NCI-H2171 treated with DMSO at 0.1 percent for 48 hours (cell line): Measurements from ENCODE around the gene MTREX.

ENCODE experiments used
- DNase-seq: peaks from one replicate; lab custom pipeline; 2025; lab: John Stamatoyannopoulos, UW

The MTREX gene

GRCh38 chr5:55429221-55429612 lies 121.4 kb downstream of the MTREX start:
- DNase-seq: no peak

GRCh38 chr5:55429613-55430253 lies 121.9 kb downstream of the MTREX start:
- peak; percentile 47 for DNase-seq

GRCh38 chr5:55432549-55432948 lies 124.8 kb downstream of the MTREX start:
- DNase-seq: no peak

- no peak for DNase-seq
These were observed 129.7 kb downstream of the MTREX start for GRCh38 chr5:55437452-55437851.

GRCh38 chr5:55437859-55438206 lies 130.0 kb downstream of the MTREX start:
- no peak for DNase-seq

DNA sequence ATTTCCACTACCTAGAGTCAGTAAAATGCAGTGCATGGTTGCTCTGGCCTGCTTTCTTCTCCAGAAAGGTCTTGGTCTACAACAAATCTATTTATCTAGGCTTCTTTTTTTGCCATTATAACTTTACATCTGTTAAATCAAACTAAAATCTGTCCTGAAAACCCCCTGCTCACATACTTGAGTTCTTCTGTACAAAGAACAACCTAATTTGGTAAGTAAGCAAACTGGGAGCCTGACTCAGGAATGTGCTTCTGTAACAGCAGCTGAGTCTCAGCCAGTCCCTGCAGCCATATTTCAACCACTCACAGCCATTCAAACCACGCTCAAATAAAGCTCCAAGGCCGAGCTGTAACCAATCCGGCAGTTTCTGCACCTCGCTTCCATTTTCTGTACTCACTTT lies 131.2 kb downstream of the MTREX start:
- no peak for DNase-seq

- DNase-seq: no peak
These were observed 132.4 kb downstream of the MTREX start for GRCh38 chr5:55440188-55440646.

- no peak for DNase-seq
These were observed 133.4 kb downstream of the MTREX start for GRCh38 chr5:55441107-55441771.

DNA sequence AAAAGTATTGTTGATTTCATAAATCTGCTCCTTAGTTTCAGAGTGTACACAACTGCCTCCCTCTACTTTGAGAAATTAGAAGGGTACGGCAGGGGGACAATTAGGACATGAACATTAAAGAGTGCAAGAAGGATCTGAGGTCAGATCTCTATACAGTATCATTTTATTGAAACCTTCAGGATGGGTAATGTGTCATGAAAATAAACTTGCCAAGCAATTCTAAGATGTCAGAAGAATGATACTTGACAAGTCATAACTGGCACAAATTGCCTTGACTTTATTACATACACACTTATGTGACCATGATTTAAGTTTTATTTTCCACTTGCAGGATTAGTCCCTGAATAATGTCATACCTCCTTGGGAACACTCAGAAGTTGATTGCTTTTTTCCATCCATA lies 134.2 kb downstream of the MTREX start:
- DNase-seq: no peak

GRCh38 chr5:55445791-55446190 lies 138.0 kb downstream of the MTREX start:
- peak; percentile 42 for DNase-seq

DNA sequence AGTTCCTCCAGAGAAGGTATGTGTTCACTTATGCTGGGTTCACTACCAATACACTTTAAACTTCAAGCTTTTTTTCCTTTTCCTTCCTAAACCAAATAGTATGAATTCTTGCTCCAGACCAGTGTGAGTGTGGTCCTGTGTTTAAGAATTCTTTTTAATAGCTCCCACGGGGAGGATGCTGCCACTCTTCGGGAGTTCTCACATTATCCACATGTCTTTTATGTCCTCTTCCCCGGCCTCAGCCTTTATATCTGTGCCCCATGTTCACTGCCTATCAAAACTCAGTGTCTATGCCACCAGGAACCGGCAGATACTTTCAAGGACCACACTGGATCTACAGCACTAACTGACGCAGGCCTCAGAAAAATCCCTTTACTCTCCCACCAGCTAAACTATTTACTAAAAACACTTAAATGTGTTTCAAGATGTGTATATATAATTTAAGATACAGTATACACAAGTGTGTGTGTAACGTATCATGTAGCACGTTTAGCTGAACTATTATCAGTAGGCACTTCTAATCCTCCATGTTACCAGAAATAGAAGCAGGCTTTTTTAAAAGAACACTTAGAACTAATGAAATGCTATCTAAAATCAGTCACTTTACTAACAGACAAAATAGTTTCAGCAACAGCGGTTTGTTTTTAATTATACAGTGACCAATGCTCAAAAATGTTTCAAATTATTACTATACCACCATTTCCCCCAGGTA lies 139.0 kb downstream of the MTREX start:
- DNase-seq: no peak

DNA sequence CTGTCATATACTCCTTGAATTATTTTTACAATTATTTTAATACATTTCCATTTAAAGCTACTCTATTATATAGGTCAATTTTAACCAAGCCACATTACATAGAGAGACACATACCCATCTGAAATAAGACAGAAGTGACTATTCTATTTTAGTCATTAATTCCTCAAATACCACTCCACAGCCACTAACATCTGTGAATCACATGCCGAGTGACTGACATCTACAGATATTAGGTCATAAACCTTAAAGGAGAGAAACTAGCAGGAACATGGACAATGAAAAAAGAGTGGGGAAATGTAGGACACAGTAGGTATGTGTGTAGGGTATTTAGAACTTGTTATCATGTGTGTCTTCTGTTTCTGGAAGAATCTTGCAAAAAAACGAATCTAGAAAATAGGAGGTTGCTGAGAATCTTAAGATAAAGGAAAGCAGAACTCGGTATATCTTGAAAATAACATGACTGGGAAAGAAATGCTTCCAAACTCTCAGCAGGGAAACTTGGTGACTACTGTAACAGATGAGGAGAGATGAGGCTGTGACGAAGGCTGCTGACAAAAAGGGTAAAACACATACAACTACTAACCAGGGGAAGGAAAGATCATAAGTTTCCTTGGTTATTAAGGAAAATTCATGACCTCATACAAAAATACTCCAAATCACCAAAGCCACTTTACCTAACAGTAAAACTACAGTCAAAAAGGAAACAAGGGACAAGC lies 142.4 kb downstream of the MTREX start:
- DNase-seq: no peak

DNA sequence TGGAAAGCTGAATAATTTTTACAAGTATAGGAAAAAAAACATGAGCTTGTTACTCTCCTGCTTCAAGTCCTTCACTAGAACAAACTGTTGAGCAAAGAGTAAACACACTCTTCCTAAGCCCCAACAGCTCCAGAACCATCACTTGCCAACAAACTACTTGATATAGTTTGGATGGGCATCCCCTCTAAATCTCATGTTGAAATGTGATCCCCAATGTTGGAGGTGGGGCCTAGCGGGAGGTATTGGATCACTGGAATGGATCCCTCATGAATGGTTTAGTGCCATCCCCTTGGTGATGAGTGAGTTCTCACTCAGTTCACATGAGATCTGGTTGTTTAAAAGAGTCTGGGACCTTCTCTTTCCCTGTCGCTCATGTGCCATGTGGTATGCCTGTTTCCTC lies 144.2 kb downstream of the MTREX start:
- DNase-seq: no peak

GRCh38 chr5:55453211-55453610 lies 145.4 kb downstream of the MTREX start:
- no peak for DNase-seq

DNA sequence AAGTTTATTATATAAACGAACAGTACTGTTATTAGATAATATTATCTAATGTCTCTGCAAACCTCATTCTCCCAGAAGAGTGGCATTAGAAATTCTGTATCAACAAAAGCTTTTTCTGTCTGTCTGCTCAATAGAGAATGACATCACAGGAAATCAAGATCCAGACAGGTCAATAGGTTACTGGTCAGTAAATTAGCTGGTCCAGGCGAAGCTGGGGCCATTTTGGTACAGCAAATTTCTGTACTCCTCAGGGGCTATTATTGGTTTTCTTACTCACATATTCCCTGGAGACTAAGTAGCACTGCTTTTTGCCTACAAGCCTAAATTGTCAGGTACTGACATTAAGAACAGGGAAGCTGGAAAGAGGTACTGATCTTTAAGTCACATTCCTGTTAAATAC lies 146.5 kb downstream of the MTREX start:
- no peak for DNase-seq

GRCh38 chr5:55456216-55456895 lies 148.6 kb downstream of the MTREX start:
- no peak for DNase-seq

GRCh38 chr5:55459572-55459971 lies 151.8 kb downstream of the MTREX start:
- DNase-seq: no peak

DNA sequence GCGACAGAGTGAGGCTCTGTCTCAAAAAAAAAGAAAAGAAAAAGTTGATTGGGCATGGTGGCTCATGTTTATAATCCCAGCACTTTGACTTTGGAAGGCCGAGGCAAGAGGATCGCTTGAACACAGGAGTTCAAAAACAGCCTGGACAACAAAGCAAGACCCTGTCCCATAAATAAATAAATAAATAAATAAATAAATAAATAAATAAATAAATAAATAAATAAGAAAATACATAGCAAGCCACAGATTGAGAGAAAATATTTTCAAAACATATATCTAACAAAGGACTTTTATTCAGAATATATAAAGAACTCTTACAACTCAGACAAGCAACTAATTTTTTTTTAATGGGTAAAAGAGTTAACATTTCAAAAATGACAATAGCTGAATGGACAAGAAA lies 155.8 kb downstream of the MTREX start:
- no peak for DNase-seq

DNA sequence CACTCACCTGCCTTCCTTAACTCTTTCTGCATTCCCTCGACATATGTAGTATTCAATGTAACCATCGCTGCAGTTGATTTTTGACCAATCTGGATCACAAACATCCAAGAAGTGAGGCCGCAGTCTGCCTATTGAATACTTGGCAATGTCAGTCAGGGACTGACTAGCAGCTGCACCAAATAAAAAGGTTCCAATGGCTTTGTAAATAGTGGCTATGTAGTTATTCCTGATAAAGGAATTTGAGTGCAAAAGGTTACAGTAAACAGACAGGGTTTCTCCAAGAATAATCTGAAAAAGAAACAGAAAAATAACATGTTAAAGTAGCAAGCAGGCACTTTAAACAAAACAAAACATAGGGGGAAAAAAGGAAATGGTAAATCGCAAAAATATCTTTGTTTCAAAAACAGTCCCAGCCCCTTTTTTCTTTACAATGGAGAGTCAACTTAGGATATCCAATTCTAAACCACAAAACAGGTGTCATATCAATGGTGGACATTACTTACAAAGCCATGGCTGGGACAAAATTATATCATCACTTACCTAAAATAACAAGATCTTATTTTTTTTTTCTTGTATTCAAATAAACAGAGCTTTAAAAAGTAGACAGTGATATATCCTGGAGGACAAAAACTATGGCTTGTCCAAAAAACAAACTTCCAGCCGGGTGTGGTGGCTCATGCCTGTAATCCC lies 160.2 kb downstream of the MTREX start:
- no peak for DNase-seq

GRCh38 chr5:55469839-55470238 lies 162.1 kb downstream of the MTREX start:
- DNase-seq: no peak

DNA sequence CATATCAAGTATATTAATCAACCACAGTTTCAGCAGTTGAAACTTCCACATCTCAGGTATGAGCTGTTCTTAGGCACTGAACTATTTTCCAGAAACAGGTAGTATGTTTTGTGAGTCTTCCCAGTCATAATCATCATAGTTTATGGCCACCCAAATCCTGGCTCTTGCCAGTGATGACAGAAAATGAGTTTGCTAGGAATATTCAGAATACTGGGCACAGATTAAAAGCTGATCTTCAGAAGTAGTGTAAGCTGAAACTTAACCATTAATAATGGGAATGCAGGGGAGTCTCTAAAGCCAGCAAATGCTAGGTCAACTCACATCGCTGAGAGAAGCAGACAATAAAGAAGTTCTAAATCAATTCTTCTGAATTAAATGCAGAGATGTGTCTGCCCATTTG lies 162.5 kb downstream of the MTREX start:
- no peak for DNase-seq

DNA sequence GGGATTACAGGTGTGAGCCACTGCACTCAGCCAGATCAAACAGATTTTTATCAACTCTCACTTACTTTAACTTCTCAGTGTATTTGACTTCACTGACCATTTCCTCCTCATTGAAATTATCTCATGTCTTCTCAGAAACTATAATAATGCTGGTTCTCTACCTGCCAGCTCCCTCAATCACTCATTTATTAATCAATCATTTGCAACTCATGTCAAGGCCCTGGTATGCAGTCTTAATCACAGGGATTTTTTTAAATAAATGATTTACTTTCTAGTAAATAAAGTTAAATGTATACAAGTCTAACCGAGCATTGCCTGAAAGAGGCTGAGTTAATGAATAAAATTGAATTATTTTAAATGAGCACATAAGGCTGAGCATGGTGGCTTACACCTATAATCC lies 163.7 kb downstream of the MTREX start:
- no peak for DNase-seq
